Measurements from ENCODE around the gene SDR42E2. TPM values are rescaled to one million over a fixed set of nuclear protein-coding genes. Genes with fewer than 3 reads are reported as not detected.
"Not testable (repeated sequence)": the region's sequence is repeated elsewhere in the genome, so short reads cannot be mapped to it uniquely, and the experiment has no call there.

SDR42E2 gene
- total and polyA plus RNA-seq, 2 of the 4 experiments (the other 2 are of a cell fraction), result not detected

GRCh38 chr16:22216191-22216831 is 54.0 kb downstream of the SDR42E2 start:
- H2BK120ac ChIP-seq (ENCODE audit: low read depth, low read length), result no peak overlapping the region
- H4K5ac ChIP-seq (ENCODE audit: low read depth, low read length), result no peak overlapping the region
- no peak overlapping the region for H4K8ac ChIP-seq (ENCODE audit: low read depth in 2 of 2, low read length in 2 of 2)
- H4K91ac ChIP-seq (ENCODE audit: insufficient read depth, low read depth, low read length), result no peak overlapping the region
- no peaks in the 10 kb centered on the region for H3K27me3 ChIP-seq (ENCODE audit: control insufficient read depth, insufficient read depth, low read length)
- H3K9me1 ChIP-seq (ENCODE audit: insufficient read depth, low read length), result peaks cover 28% of the 10 kb centered on the region
- no peak overlapping the region for H3K4me3 ChIP-seq (ENCODE audit: insufficient read depth, low read depth, low read length)
- H2BK15ac ChIP-seq (ENCODE audit: low read depth, low read length), result no peak overlapping the region
- CTCF ChIA-PET, result interaction anchor here (0.6 to 1.0 kb wide), 2 partner anchors 23 to 84 kb away, joined by 3 read pairs; no protein-coding TSS in a partner anchor
- in situ Hi-C loops (cut with MboI; ENCODE audit: low sequenced_read_pairs), result no loop called here
- intact Hi-C loops (cut with micrococcal nuclease), result no loop called here
- no peaks in the 10 kb centered on the region for H3K9me3 ChIP-seq (ENCODE audit: control insufficient read depth, insufficient read depth, low read length)
- no peak overlapping the region for H3K14ac ChIP-seq (replicated peaks; ENCODE audit: low read depth, low read length)
- H3K27ac ChIP-seq (ENCODE audit: insufficient read depth, low read length), result no peak overlapping the region
- no peak overlapping the region for H2BK5ac ChIP-seq (ENCODE audit: low read depth, low read length, poor library complexity, severe bottlenecking)
- peaks cover 7% of the 10 kb centered on the region for H3K36me3 ChIP-seq (ENCODE audit: control insufficient read depth, insufficient read depth, low read length)
- dilution Hi-C loops (cut with HindIII; ENCODE audit: low sequenced_read_pairs, unreplicated experiment), result no loop called here
- H2AFZ ChIP-seq (replicated peaks; ENCODE audit: low read length, poor library complexity), result no peak overlapping the region
- H3K79me1 ChIP-seq (ENCODE audit: low read depth in 1 of 2, low read length in 2 of 2), result peaks cover 22 to 79% of the 10 kb centered on the region in 2 experiments
- H3K4me1 ChIP-seq (ENCODE audit: control insufficient read depth, insufficient read depth, low read length), result peaks cover 5% of the 10 kb centered on the region
- WGBS, 2 experiments (ENCODE audit: extremely low coverage in 2 of 2, insufficient read length in 1 of 2), result 69% methylated on average over 3 of the region's 9 CpGs; no CpG with 5 or more reads in 1 of the 2 experiments
- no TSS peak for BruUV-seq (replicated peaks)
- no peak overlapping the region for H3K18ac ChIP-seq (ENCODE audit: low read depth, low read length)
- H4K20me1 ChIP-seq (ENCODE audit: insufficient read depth, low read length), result peaks cover 49% of the 10 kb centered on the region
- no peak overlapping the region for H3K56ac ChIP-seq (ENCODE audit: extremely low read depth, insufficient read depth, low read length)
- no peak overlapping the region for H3K9ac ChIP-seq (ENCODE audit: low read depth, low read length)
- peak; percentile 44; the same call in 1 of the 2 replicates for TF ChIP-seq FOS (IDR thresholded peaks at IDR 0.05; ENCODE audit: low read depth, low read length)
- no peak for TF ChIP-seq USF2 (IDR thresholded peaks at IDR 0.05; ENCODE audit: low read depth, low read length)
- POLR2A ChIA-PET (ENCODE audit: unreplicated experiment), result no interaction called here
- no peak overlapping the region for H2AK9ac ChIP-seq (replicated peaks; ENCODE audit: low read depth, low read length, poor library complexity)
- H2AK5ac ChIP-seq (ENCODE audit: low read depth, low read length), result peak overlapping the region; percentile 7; the same call in 1 of the 2 replicates
- peak; percentile 50 for ATAC-seq (ENCODE audit: low read depth)
- H3K4ac ChIP-seq (ENCODE audit: low read depth, low read length), result no peak overlapping the region
- no peak overlapping the region for H3K4me2 ChIP-seq (ENCODE audit: low read depth, low read length)
- no peak overlapping the region for H2BK20ac ChIP-seq (ENCODE audit: low read depth, low read length)
- H3K23ac ChIP-seq (ENCODE audit: low read depth, low read length), result no peak overlapping the region
- DNase-seq, result peak; percentile 68

- H3K4me3 ChIP-seq (ENCODE audit: insufficient read depth, low read depth, low read length); H3K27me3 ChIP-seq (ENCODE audit: control insufficient read depth, insufficient read depth, low read length); H3K27ac ChIP-seq (ENCODE audit: insufficient read depth, low read length); H2BK120ac ChIP-seq (ENCODE audit: low read depth, low read length); H3K4me1 ChIP-seq (ENCODE audit: control insufficient read depth, insufficient read depth, low read length); H4K5ac ChIP-seq (ENCODE audit: low read depth, low read length); DNase-seq; H2AK9ac ChIP-seq (replicated peaks; ENCODE audit: low read depth, low read length, poor library complexity); H3K4me2 ChIP-seq (ENCODE audit: low read depth, low read length); dilution Hi-C loops (cut with HindIII; ENCODE audit: low sequenced_read_pairs, unreplicated experiment); H2BK20ac ChIP-seq (ENCODE audit: low read depth, low read length); H3K4ac ChIP-seq (ENCODE audit: low read depth, low read length); in situ Hi-C loops (cut with MboI; ENCODE audit: low sequenced_read_pairs); intact Hi-C loops (cut with micrococcal nuclease); H3K56ac ChIP-seq (ENCODE audit: extremely low read depth, insufficient read depth, low read length); H2AFZ ChIP-seq (replicated peaks; ENCODE audit: low read length, poor library complexity); H3K9ac ChIP-seq (ENCODE audit: low read depth, low read length); H3K23ac ChIP-seq (ENCODE audit: low read depth, low read length); BruUV-seq (replicated peaks); H3K9me3 ChIP-seq (ENCODE audit: control insufficient read depth, insufficient read depth, low read length); H2AK5ac ChIP-seq (ENCODE audit: low read depth, low read length); H2BK5ac ChIP-seq (ENCODE audit: low read depth, low read length, poor library complexity, severe bottlenecking); H3K36me3 ChIP-seq (ENCODE audit: control insufficient read depth, insufficient read depth, low read length); H4K91ac ChIP-seq (ENCODE audit: insufficient read depth, low read depth, low read length); H3K14ac ChIP-seq (replicated peaks; ENCODE audit: low read depth, low read length); H3K18ac ChIP-seq (ENCODE audit: low read depth, low read length); POLR2A ChIA-PET (ENCODE audit: unreplicated experiment); H2BK15ac ChIP-seq (ENCODE audit: low read depth, low read length); H4K8ac ChIP-seq (ENCODE audit: low read depth in 2 of 2, low read length in 2 of 2): not testable (repeated sequence)
- WGBS, 2 experiments (ENCODE audit: extremely low coverage in 2 of 2, insufficient read length in 1 of 2), result 100% methylated on average over 1 of the region's 7 CpGs; no CpG with 5 or more reads in 1 of the 2 experiments
- ATAC-seq (ENCODE audit: low read depth), result 0 out of 2 replicates have a peak, but pooled peaks have one; percentile 8
- CTCF ChIA-PET, result interaction anchor here (0.6 to 1.0 kb wide), 2 partner anchors 22 to 83 kb away, joined by 3 read pairs; no protein-coding TSS in a partner anchor
- peaks cover 28% of the 10 kb centered on the region for H3K9me1 ChIP-seq (ENCODE audit: insufficient read depth, low read length)
- H3K79me1 ChIP-seq (ENCODE audit: low read depth in 1 of 2, low read length in 2 of 2), result peaks cover 22 to 74% of the 10 kb centered on the region in 2 experiments
- peaks cover 44% of the 10 kb centered on the region for H4K20me1 ChIP-seq (ENCODE audit: insufficient read depth, low read length)
Measured at GRCh38 chr16:22216832-22217225, 54.5 kb downstream of the SDR42E2 start.

Measured in IMR-90 (cell line).